DND-41 (cell line): ENCODE measurements around the gene CDH2.

ENCODE experiments used
- ATAC-seq: fragments of 200-7000 bp; cut with Tn5 transposase; 3 replicates; pipeline ENCODE4 v1.9.1; 2021; ENCODE audit warnings: low read depth; ENCODE audit not compliant: insufficient read depth
- DNase-seq: peaks from one replicate; pipeline ENCODE4 v3.0.0-alpha.2; 2020
- H2AFZ ChIP-seq: 2 replicates; pipeline ENCODE4 v1.6.0; 2012; ENCODE audit warnings: low read depth, low read length
- H3K27ac ChIP-seq: 2 replicates; pipeline ENCODE4 v1.5.1; 2012; ENCODE audit warnings: low read length, inconsistent platforms
- H3K27me3 ChIP-seq: fragments of 200-600 bp; sonication (generic); 2 replicates; pipeline ENCODE4 v1.6.0; 2012; ENCODE audit warnings: low read length, mild to moderate bottlenecking, inconsistent platforms; ENCODE audit not compliant: insufficient read depth, poor library complexity
- H3K36me3 ChIP-seq: 2 replicates; pipeline ENCODE4 v1.5.1; 2012; ENCODE audit warnings: low read length, inconsistent platforms; ENCODE audit not compliant: insufficient read depth
- H3K4me1 ChIP-seq: 2 replicates; pipeline ENCODE4 v1.5.1; 2012; ENCODE audit warnings: mild to moderate bottlenecking, low read length; ENCODE audit not compliant: insufficient read depth
- H3K4me2 ChIP-seq: 2 replicates; pipeline ENCODE4 v1.6.0; 2012; ENCODE audit warnings: mild to moderate bottlenecking, moderate library complexity, low read length, inconsistent platforms; ENCODE audit not compliant: insufficient read depth
- H3K4me3 ChIP-seq, 2 experiments: fragments of 200-600 bp in 1 of 2; shearing (Covaris generic) in 1 of 2; 2 replicates each; pipeline ENCODE4 v1.5.1; 2012 to 2016; ENCODE audit warnings: inconsistent platforms in 2 of 2, low read length in 2 of 2, mild to moderate bottlenecking in 2 of 2, low read depth in 1 of 2, moderate library complexity in 1 of 2
- H3K79me2 ChIP-seq: 2 replicates; pipeline ENCODE4 v1.6.0; 2012; ENCODE audit warnings: low read length, inconsistent platforms; ENCODE audit not compliant: insufficient read depth
- H3K9ac ChIP-seq: 2 replicates; pipeline ENCODE4 v1.6.0; 2012; ENCODE audit warnings: low read depth, mild to moderate bottlenecking, inconsistent platforms, low read length, moderate library complexity
- H3K9me3 ChIP-seq: 2 replicates; pipeline ENCODE4 v1.5.1; 2012; ENCODE audit warnings: low read length, moderate library complexity, mild to moderate bottlenecking, inconsistent platforms; ENCODE audit not compliant: insufficient read depth, severe bottlenecking
- H4K20me1 ChIP-seq: 2 replicates; pipeline ENCODE4 v1.6.0; 2012; ENCODE audit warnings: low read length; ENCODE audit not compliant: insufficient read depth
- EZH2 ChIP-seq: IDR thresholded peaks from 3 replicates; pipeline ENCODE4 v1.6.1; 2012; ENCODE audit warnings: borderline replicate concordance, low read depth, mild to moderate bottlenecking, moderate library complexity, low read length, inconsistent platforms; ENCODE audit not compliant: severe bottlenecking
- TF ChIP-seq, protein P1 (sequence below): IDR thresholded peaks from 2 replicates; pipeline ENCODE4 v1.5.1; 2012; ENCODE audit warnings: borderline replicate concordance, low read length, moderate library complexity, mild to moderate bottlenecking; ENCODE audit not compliant: poor library complexity, severe bottlenecking; ENCODE audit errors: extremely low read depth

The CDH2 gene

DNA sequence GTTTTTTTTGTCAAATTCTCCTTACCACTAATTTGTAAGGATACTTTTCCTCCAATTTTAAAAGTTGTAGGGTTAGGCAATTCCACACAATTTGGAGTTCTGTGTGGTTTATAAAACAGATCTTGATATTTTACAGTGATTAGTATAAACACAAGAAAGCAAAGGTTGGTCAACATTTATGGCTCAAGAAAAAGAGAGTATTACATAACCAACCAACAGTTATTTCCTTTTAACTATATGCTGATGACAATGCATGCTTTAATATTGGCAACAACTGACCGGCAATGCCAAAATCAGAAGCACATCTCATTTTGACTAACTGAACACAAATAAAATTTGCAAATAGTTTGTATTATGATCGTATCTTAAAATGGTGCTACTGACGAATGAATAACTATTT lies 137.2 kb downstream of the CDH2 start:
- no peak for DNase-seq
- 0 out of 2 replicates have a peak, but pooled peaks cover 5% of the 10 kb centered on the region for H4K20me1 ChIP-seq
- H3K9ac ChIP-seq, result no peak overlapping the region
- no peaks in the 10 kb centered on the region for H3K36me3 ChIP-seq
- H3K4me3 ChIP-seq, result no peak overlapping the region
- no peak for TF ChIP-seq EZH2
- TF ChIP-seq, protein P1, sequence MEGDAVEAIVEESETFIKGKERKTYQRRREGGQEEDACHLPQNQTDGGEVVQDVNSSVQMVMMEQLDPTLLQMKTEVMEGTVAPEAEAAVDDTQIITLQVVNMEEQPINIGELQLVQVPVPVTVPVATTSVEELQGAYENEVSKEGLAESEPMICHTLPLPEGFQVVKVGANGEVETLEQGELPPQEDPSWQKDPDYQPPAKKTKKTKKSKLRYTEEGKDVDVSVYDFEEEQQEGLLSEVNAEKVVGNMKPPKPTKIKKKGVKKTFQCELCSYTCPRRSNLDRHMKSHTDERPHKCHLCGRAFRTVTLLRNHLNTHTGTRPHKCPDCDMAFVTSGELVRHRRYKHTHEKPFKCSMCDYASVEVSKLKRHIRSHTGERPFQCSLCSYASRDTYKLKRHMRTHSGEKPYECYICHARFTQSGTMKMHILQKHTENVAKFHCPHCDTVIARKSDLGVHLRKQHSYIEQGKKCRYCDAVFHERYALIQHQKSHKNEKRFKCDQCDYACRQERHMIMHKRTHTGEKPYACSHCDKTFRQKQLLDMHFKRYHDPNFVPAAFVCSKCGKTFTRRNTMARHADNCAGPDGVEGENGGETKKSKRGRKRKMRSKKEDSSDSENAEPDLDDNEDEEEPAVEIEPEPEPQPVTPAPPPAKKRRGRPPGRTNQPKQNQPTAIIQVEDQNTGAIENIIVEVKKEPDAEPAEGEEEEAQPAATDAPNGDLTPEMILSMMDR, result no peak
- H3K27ac ChIP-seq, result no peak overlapping the region
- H3K27me3 ChIP-seq, result no peaks in the 10 kb centered on the region
- no peaks in the 10 kb centered on the region for H3K9me3 ChIP-seq
- H3K4me2 ChIP-seq, result no peak overlapping the region
- H3K4me1 ChIP-seq, result no peaks in the 10 kb centered on the region
- no peak overlapping the region for H2AFZ ChIP-seq
- no peak for ATAC-seq
- H3K79me2 ChIP-seq, result no peaks in the 10 kb centered on the region

- H3K9ac ChIP-seq, result no peak overlapping the region
- H3K4me1 ChIP-seq, result no peaks in the 10 kb centered on the region
- TF ChIP-seq EZH2, result no peak
- TF ChIP-seq, protein P1, result no peak
- DNase-seq (no peak), ATAC-seq (no peak)
- no peak overlapping the region for H3K27ac ChIP-seq
- H3K79me2 ChIP-seq, result no peaks in the 10 kb centered on the region
- H3K4me3 ChIP-seq, result no peak overlapping the region
- no peaks in the 10 kb centered on the region for H3K27me3 ChIP-seq
- no peaks in the 10 kb centered on the region for H3K36me3 ChIP-seq
- H3K4me2 ChIP-seq, result no peak overlapping the region
- no peaks in the 10 kb centered on the region for H3K9me3 ChIP-seq
- H2AFZ ChIP-seq, result no peak overlapping the region
- 0 out of 2 replicates have a peak, but pooled peaks cover 5% of the 10 kb centered on the region for H4K20me1 ChIP-seq
Observed at GRCh38 chr18:28039078-28039477, 137.9 kb downstream of the CDH2 start.

DNA sequence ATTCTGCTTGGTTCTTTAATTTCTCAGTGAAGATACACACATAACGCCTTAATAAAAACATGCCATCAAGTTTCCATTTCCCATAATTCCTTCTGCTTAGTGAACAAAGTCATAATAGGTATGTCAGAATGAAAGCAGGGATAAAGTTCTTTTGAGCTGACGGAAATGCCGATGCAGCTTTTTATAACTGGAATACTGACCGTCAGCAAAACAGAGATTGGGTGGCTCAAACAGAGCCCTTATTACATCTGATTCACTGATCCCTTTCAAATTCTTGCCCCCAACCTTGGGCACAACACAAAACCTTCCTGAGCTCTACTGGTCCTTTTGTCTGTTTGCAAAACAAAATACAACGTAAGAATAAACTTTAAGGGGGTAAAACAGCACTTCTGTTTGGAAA lies 140.4 kb downstream of the CDH2 start:
- TF ChIP-seq EZH2, result no peak
- TF ChIP-seq, protein P1, result no peak
- Histone ChIP-seq H3K9ac (no peak overlapping the region), H3K4me3 (no peak overlapping the region), H3K4me2 (no peak overlapping the region), H3K79me2 (0 out of 2 replicates have a peak, but pooled peaks cover 2% of the 10 kb centered on the region), H3K36me3 (no peaks in the 10 kb centered on the region), H4K20me1 (peaks cover 7% of the 10 kb centered on the region; the same call in 1 of the 2 replicates), H3K27me3 (no peaks in the 10 kb centered on the region), H3K4me1 (no peaks in the 10 kb centered on the region), H2AFZ (no peak overlapping the region), H3K9me3 (no peaks in the 10 kb centered on the region), H3K27ac (no peak overlapping the region)
- ATAC-seq, result no peak
- DNase-seq, result no peak

DNA sequence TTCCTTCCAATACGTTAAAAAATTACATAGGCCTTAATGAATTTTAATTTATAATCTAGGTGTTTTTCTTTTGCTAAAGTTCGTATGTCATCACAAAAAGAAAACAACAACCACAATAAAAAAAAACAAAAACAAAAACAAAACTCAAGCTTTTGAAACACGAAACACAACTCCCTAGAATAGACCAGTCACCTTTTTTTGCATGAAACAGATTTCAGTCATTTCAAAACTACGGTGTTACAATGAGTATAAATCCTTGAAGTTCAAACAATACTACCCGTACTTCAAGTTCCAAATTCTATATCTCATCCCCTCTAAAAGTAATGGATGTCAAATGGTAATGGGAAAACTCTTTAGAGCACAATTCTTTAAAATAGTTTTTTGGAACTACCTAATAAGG lies 142.4 kb downstream of the CDH2 start:
- H3K27ac ChIP-seq, result no peak overlapping the region
- no peaks in the 10 kb centered on the region for H3K36me3 ChIP-seq
- no peaks in the 10 kb centered on the region for H3K9me3 ChIP-seq
- no peak for DNase-seq
- H3K4me3 ChIP-seq, result no peak overlapping the region
- H3K4me2 ChIP-seq, result no peak overlapping the region
- no peak for ATAC-seq
- no peak overlapping the region for H2AFZ ChIP-seq
- peaks cover 7% of the 10 kb centered on the region; the same call in 1 of the 2 replicates for H4K20me1 ChIP-seq
- TF ChIP-seq, protein P1, result no peak
- TF ChIP-seq EZH2, result no peak
- 0 out of 2 replicates have a peak, but pooled peaks cover 2% of the 10 kb centered on the region for H3K79me2 ChIP-seq
- H3K9ac ChIP-seq, result no peak overlapping the region
- H3K27me3 ChIP-seq, result no peaks in the 10 kb centered on the region
- no peaks in the 10 kb centered on the region for H3K4me1 ChIP-seq
